ENCODE results near the gene NPM1.

The NPM1 gene

DNA sequence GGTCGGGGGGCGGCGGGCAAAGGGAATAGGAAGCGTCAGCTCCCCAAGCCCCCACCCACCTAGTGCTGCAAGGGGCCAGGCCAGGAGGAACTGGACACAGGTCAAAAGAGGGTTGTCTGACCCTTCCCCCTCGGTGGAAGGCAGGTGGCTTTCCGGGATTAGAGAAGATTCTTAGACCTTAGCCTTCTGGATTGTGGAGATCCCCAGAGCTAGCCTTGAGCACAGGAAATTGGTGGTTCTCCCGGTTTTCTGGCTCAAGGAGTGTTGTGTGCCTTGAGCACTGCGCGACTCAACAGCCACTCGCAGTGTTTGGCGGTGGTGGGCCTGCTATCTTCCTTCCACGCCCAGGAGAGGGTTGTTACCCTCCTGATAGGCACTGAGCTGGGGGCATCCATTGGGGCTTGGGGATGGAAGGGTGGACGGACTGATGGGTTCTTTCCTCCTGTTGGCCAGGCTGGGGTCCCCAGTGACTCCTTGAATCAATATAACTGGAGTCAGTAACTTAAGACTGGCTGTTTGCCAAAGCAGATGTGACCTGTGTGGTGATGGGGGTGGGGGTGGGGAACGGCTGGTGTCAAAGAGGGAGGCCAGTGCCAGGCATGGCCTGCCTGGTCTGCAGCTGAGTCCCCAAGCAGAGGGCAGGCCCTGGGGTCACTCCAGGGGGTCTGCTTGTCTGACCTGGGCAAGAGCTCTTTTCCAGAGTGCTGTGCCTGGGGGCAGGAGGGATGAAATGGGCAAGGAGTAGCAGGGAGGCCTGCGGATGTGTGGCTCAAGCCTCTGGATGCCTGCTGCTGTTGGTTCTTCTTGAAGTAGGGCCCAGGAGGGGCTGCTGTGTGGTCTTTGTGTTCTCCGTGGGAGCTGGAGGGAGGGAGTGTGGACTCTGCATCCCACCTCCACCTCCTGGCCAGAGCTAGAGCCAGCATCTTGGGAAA is 33.9 kb downstream of the NPM1 start:
- no peaks in the 10 kb centered on the region for H3K36me3 ChIP-seq (ENCODE audit: insufficient read depth, low read length)
- H3K4me3 ChIP-seq (ENCODE audit: low read depth, low read length) = no peak overlapping the region
- no peak overlapping the region for H2AFZ ChIP-seq (ENCODE audit: low read length, unreplicated experiment)
- peaks cover 6% of the 10 kb centered on the region for H3K4me1 ChIP-seq (ENCODE audit: control insufficient read depth, insufficient read depth, low read length, unreplicated experiment)
- H3K27me3 ChIP-seq (ENCODE audit: insufficient read depth, low read length) = peaks cover 21% of the 10 kb centered on the region
- no peak overlapping the region for H3K27ac ChIP-seq (ENCODE audit: low read depth, low read length)
- H3K79me2 ChIP-seq (ENCODE audit: control insufficient read depth, insufficient read depth, low read length, unreplicated experiment) = no peaks in the 10 kb centered on the region

- H2AFZ ChIP-seq (ENCODE audit: low read length, unreplicated experiment) = no peak overlapping the region
- no peak overlapping the region for H3K4me3 ChIP-seq (ENCODE audit: low read depth, low read length)
- H3K4me1 ChIP-seq (ENCODE audit: control insufficient read depth, insufficient read depth, low read length, unreplicated experiment) = peaks cover 6% of the 10 kb centered on the region
- no peaks in the 10 kb centered on the region for H3K36me3 ChIP-seq (ENCODE audit: insufficient read depth, low read length)
- peaks cover 21% of the 10 kb centered on the region for H3K27me3 ChIP-seq (ENCODE audit: insufficient read depth, low read length)
- no peak overlapping the region for H3K27ac ChIP-seq (ENCODE audit: low read depth, low read length)
- no peaks in the 10 kb centered on the region for H3K79me2 ChIP-seq (ENCODE audit: control insufficient read depth, insufficient read depth, low read length, unreplicated experiment)
Observed at GRCh38 chr5:171422495-171422894, 34.8 kb downstream of the NPM1 start.

DNA sequence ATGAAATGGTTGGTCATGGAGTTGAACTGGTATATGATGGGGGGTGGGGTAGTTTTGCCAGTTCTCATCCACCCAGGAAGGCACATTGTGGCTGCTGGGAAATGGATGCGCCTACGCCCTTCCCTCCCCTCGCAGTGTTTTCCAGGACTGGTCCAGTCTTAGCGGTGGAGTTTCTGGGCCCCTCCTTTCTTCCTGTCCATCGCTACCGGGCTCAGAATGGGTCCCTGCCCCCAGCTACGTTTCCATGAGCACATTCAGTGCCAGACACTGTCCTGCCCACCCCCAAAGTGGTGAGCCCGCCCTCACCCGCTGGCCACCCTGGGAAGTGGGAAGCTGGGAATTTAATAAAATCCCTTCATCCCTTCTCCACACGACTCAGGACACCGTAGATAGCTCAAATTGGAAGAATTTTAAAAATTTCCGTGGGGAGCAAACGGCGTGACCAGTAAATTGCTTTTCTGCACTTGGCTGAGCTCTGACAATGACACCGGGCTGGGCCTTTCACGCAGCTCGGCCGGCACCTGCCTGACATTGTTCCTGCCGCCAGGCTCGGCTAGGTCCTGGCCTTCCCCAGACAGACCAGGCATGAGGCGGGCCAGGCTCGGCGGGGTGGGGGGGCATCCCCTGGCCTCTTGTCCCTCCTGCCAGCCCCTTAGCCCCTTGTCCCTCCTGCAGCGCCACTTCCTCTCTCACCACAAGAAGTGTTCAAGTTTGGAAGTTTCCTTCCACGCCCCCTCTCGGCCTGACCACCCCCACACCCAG is 35.4 kb downstream of the NPM1 start:
- Histone ChIP-seq H3K27ac (ENCODE audit: low read depth, low read length) (no peak overlapping the region), H3K4me1 (ENCODE audit: control insufficient read depth, insufficient read depth, low read length, unreplicated experiment) (peaks cover 6% of the 10 kb centered on the region), H3K36me3 (ENCODE audit: insufficient read depth, low read length) (no peaks in the 10 kb centered on the region), H2AFZ (ENCODE audit: low read length, unreplicated experiment) (no peak overlapping the region), H3K27me3 (ENCODE audit: insufficient read depth, low read length) (peaks cover 21% of the 10 kb centered on the region), H3K4me3 (ENCODE audit: low read depth, low read length) (no peak overlapping the region), H3K79me2 (ENCODE audit: control insufficient read depth, insufficient read depth, low read length, unreplicated experiment) (no peaks in the 10 kb centered on the region)

DNA sequence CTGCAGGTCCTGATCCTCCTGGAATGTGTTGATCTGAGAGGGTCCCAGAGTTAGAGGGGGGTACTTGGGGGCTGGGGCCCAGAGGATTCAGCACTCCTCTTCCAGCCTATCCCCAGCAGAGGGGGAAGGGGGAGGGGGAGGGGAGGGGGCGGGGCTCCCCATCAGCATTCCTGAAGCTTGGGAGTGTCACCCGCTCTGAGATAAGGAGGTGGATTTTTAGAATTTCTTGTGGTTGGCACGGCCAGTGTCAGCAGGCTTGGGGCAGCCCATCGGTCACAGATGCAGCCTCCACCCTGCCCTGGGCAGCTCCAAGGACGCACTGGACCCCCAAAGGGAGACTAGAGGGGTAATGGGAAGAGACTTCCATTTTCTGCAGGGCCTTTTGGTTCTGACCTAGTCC is 37.1 kb downstream of the NPM1 start:
- H3K27ac ChIP-seq (ENCODE audit: low read depth, low read length) = no peak overlapping the region
- no peaks in the 10 kb centered on the region for H3K36me3 ChIP-seq (ENCODE audit: insufficient read depth, low read length)
- H2AFZ ChIP-seq (ENCODE audit: low read length, unreplicated experiment) = no peak overlapping the region
- H3K79me2 ChIP-seq (ENCODE audit: control insufficient read depth, insufficient read depth, low read length, unreplicated experiment) = no peaks in the 10 kb centered on the region
- no peak overlapping the region for H3K4me3 ChIP-seq (ENCODE audit: low read depth, low read length)
- H3K4me1 ChIP-seq (ENCODE audit: control insufficient read depth, insufficient read depth, low read length, unreplicated experiment) = peaks cover 3% of the 10 kb centered on the region
- H3K27me3 ChIP-seq (ENCODE audit: insufficient read depth, low read length) = peaks cover 13% of the 10 kb centered on the region

DNA sequence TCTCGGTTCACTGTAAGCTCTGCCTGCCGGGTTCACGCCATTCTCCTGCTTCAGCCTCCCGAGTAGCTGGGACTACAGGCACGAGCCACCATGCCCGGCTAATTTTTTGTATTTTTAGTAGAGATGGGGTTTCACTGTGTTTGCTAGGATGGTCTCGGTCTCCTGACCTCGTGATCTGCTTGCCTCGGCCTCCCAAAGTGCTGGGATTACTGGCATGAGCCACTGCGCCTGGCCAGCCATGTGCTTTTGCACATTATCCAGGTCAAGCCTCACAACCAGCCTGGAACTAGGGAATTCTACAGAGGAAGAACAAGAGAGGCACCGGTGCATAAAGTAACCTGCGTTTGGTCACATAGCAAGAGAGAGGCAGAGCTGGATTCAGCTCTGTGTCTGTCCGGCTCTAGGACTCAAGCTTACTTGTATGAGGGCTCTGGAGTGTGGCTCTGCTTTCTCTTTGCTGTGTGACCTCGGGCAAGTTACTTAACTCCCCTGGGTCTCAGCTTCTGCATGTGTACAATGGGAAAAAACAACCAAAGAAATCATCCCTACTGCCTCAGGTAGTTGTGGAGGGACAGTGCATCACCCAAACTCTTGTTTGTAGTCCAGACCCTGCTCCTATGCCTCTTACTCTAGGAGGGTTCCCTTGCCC is 38.1 kb downstream of the NPM1 start:
- H3K4me3 ChIP-seq (ENCODE audit: low read depth, low read length) = no peak overlapping the region
- no peak overlapping the region for H3K27ac ChIP-seq (ENCODE audit: low read depth, low read length)
- peaks cover under 1% of the 10 kb centered on the region for H3K4me1 ChIP-seq (ENCODE audit: control insufficient read depth, insufficient read depth, low read length, unreplicated experiment)
- H3K79me2 ChIP-seq (ENCODE audit: control insufficient read depth, insufficient read depth, low read length, unreplicated experiment) = no peaks in the 10 kb centered on the region
- H2AFZ ChIP-seq (ENCODE audit: low read length, unreplicated experiment) = no peak overlapping the region
- H3K27me3 ChIP-seq (ENCODE audit: insufficient read depth, low read length) = peaks cover 6% of the 10 kb centered on the region
- H3K36me3 ChIP-seq (ENCODE audit: insufficient read depth, low read length) = no peaks in the 10 kb centered on the region

GRCh38 chr5:171426266-171426665 is 38.6 kb downstream of the NPM1 start:
- Histone ChIP-seq H3K79me2 (ENCODE audit: control insufficient read depth, insufficient read depth, low read length, unreplicated experiment) (no peaks in the 10 kb centered on the region), H3K36me3 (ENCODE audit: insufficient read depth, low read length) (no peaks in the 10 kb centered on the region), H2AFZ (ENCODE audit: low read length, unreplicated experiment) (no peak overlapping the region), H3K27ac (ENCODE audit: low read depth, low read length) (no peak overlapping the region), H3K27me3 (ENCODE audit: insufficient read depth, low read length) (peaks cover 3% of the 10 kb centered on the region; the same call in 1 of the 2 replicates), H3K4me3 (ENCODE audit: low read depth, low read length) (no peak overlapping the region), H3K4me1 (ENCODE audit: control insufficient read depth, insufficient read depth, low read length, unreplicated experiment) (no peaks in the 10 kb centered on the region)

GRCh38 chr5:171426680-171427079 is 39.0 kb downstream of the NPM1 start:
- H3K4me1 ChIP-seq (ENCODE audit: control insufficient read depth, insufficient read depth, low read length, unreplicated experiment) = no peaks in the 10 kb centered on the region
- no peak overlapping the region for H3K27ac ChIP-seq (ENCODE audit: low read depth, low read length)
- H3K79me2 ChIP-seq (ENCODE audit: control insufficient read depth, insufficient read depth, low read length, unreplicated experiment) = no peaks in the 10 kb centered on the region
- no peak overlapping the region for H3K4me3 ChIP-seq (ENCODE audit: low read depth, low read length)
- no peaks in the 10 kb centered on the region for H3K36me3 ChIP-seq (ENCODE audit: insufficient read depth, low read length)
- no peak overlapping the region for H2AFZ ChIP-seq (ENCODE audit: low read length, unreplicated experiment)
- no peaks in the 10 kb centered on the region for H3K27me3 ChIP-seq (ENCODE audit: insufficient read depth, low read length)

DNA sequence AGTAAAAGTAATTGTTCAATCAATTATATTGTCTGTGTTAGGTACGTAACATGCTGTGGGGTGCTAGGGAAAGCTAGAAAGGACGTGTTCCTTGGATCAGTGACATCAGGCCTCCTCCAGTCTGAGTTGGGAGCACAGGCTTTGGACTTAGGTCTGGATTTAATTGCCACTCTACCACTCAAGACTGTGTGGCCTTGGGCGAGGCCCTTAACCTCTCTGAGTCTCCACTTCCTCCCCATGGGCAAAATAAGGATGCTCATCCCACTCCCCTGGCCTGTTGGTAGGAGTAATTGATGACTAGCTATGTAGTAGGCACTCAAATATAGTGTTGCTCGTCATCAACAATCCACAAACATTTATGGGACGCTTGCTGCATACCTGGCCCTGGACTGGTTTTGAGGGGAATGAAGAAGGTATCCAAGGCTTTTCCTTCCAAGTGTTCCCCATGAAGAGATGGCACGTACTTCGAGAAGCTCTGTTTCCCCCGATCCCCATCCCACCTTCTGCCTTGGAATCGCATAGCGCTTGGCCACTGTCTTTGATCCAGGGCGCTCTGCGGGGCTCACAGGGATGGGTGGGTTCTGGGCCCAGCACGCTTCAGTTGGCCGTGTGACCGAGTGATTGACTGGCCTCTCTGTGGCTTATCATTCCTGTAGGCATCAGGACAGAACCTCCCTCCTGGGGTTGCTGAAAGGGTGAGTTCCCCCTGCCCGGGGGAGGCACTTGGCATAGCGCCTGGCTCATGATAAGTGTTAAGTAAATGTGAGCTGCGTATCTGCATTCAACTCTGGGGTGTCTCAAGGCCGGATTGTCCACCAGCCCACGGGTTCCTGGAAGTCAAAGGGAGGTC is 39.9 kb downstream of the NPM1 start:
- Histone ChIP-seq H2AFZ (ENCODE audit: low read length, unreplicated experiment) (no peak overlapping the region), H3K36me3 (ENCODE audit: insufficient read depth, low read length) (no peaks in the 10 kb centered on the region), H3K4me1 (ENCODE audit: control insufficient read depth, insufficient read depth, low read length, unreplicated experiment) (no peaks in the 10 kb centered on the region), H3K4me3 (ENCODE audit: low read depth, low read length) (no peak overlapping the region), H3K27me3 (ENCODE audit: insufficient read depth, low read length) (no peaks in the 10 kb centered on the region), H3K79me2 (ENCODE audit: control insufficient read depth, insufficient read depth, low read length, unreplicated experiment) (no peaks in the 10 kb centered on the region), H3K27ac (ENCODE audit: low read depth, low read length) (no peak overlapping the region)

DNA sequence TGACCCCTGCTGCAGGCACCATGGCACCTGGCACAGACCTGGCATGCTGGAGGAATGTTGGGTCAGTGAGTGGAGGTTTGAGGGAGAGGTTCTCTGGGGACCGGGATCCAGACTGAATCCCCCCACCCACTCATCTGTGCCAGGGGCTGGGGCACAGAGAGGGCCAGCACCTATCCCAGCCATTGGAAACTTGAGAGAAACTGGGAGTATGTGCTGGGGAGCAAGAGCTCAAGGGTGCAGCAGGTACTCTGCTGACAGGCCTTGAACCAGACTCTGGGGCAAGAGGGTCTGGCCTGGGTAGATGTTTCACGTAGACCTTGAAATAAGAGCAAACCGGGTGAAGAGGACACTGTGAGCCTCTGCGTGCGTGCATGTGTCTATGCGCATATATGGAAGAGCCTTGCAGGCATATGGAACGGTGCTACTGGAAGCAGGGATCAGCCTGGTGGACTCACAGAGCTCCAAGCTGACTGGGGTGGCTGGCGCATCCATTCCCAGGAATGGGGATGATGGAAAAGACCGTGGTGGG is 40.6 kb downstream of the NPM1 start:
- Histone ChIP-seq H3K79me2 (ENCODE audit: control insufficient read depth, insufficient read depth, low read length, unreplicated experiment) (no peaks in the 10 kb centered on the region), H3K4me1 (ENCODE audit: control insufficient read depth, insufficient read depth, low read length, unreplicated experiment) (no peaks in the 10 kb centered on the region), H2AFZ (ENCODE audit: low read length, unreplicated experiment) (no peak overlapping the region), H3K36me3 (ENCODE audit: insufficient read depth, low read length) (no peaks in the 10 kb centered on the region), H3K4me3 (ENCODE audit: low read depth, low read length) (no peak overlapping the region), H3K27ac (ENCODE audit: low read depth, low read length) (no peak overlapping the region), H3K27me3 (ENCODE audit: insufficient read depth, low read length) (no peaks in the 10 kb centered on the region)
